HepG2 (cell line): Measurements from ENCODE around the gene LOXL4.

Experiments
- CTCF ChIP-seq: sonication (generic); formaldehyde crosslinking; IDR thresholded peaks from 2 replicates; pipeline ENCODE4 v1.5.0; 2020; ENCODE audit warnings: mild to moderate bottlenecking, missing genetic modification reagents, moderate library complexity
- ESRRA ChIP-seq: sonication (generic); formaldehyde crosslinking; IDR thresholded peaks from 2 replicates; pipeline ENCODE4 v1.5.1; 2020; ENCODE audit warnings: mild to moderate bottlenecking, low read depth, missing genetic modification reagents
- HOMEZ ChIP-seq: IDR thresholded peaks from 2 replicates; pipeline ENCODE4 v1.6.1; 2016; ENCODE audit warnings: low read depth
- KLF13 ChIP-seq: sonication (generic); formaldehyde crosslinking; IDR thresholded peaks from 2 replicates; pipeline ENCODE4 v1.4.0; 2020; ENCODE audit warnings: mild to moderate bottlenecking, missing genetic modification reagents
- RCOR2 ChIP-seq: IDR thresholded peaks from 2 replicates; pipeline ENCODE4 v1.6.1; 2016; ENCODE audit warnings: missing biosample characterization, missing genetic modification reagents
- TRAFD1 ChIP-seq: sonication (generic); formaldehyde crosslinking; IDR thresholded peaks from 2 replicates; pipeline ENCODE4 v1.5.1; 2020; ENCODE audit warnings: missing genetic modification reagents, mild to moderate bottlenecking, borderline replicate concordance
- ZNF136 ChIP-seq: sonication (generic); formaldehyde crosslinking; IDR thresholded peaks from 2 replicates; pipeline ENCODE4 v1.8.1; 2022; ENCODE audit warnings: low read depth, mild to moderate bottlenecking, moderate library complexity, missing genetic modification reagents
- ZNF292 ChIP-seq: sonication (generic); formaldehyde crosslinking; IDR thresholded peaks from 2 replicates; pipeline ENCODE4 v1.8.1; 2022; ENCODE audit warnings: mild to moderate bottlenecking, low read depth, missing genetic modification reagents, borderline replicate concordance
- ZNF576 ChIP-seq: sonication (generic); formaldehyde crosslinking; IDR thresholded peaks from 2 replicates; pipeline ENCODE4 v1.4.0; 2020; ENCODE audit warnings: mild to moderate bottlenecking, missing genetic modification reagents
- ZNF879 ChIP-seq: sonication (generic); formaldehyde crosslinking; IDR thresholded peaks from 2 replicates; pipeline ENCODE4 v1.8.1; 2023; ENCODE audit warnings: missing genetic modification reagents

- TF ChIP-seq ESRRA (CRISPR knock-in tag) (no peak), HOMEZ (CRISPR knock-in tag) (no peak), ZNF879 (CRISPR knock-in tag) (no peak), ZNF576 (no peak), ZNF136 (CRISPR knock-in tag) (no peak), RCOR2 (no peak), KLF13 (no peak), TRAFD1 (CRISPR knock-in tag) (no peak), ZNF292 (CRISPR knock-in tag) (no peak), CTCF (no peak)
Observed at GRCh38 chr10:98205351-98205750, 62.6 kb downstream of the LOXL4 start.
